ENCODE results near the gene CBARP. TPM values are rescaled to one million over a fixed set of nuclear protein-coding genes. Genes with fewer than 3 reads are reported as not detected.
A peak's percentile ranks its signal among the peaks of the same experiment; 100 is the strongest.

Gene CBARP
- total RNA-seq, 4 donors from 2014 or later, result 0.38 to 1.6 (median 1.2) TPM

- H3K4me1 ChIP-seq, result peaks cover 28 to 59% (median 38%) of the 10 kb centered on the region in 3 donors
- intact Hi-C loops (cut with DNase I), result no loop called here
These were observed 54.1 kb downstream of the CBARP start for GRCh38 chr19:1183543-1184172.

DNA sequence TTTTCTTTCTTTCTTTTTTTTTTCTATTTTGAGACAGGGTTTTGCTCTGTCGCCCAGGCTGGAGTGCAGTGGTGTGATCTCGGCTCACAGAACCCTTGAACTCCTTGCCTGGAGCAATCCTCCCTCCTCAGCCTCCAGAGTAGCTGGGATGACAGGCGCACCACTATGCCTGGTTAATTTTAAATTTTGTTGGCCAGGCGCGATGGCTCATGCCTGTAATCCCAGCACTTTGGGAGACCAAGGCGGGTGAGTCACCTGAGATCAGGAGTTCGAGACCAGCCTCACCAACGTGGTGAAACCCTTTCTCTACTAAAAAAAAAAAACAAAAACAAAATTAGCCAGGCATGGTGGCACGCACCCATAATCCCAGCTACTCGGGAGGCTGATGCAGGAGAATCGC is 55.1 kb downstream of the CBARP start:
- 62 to 72% methylated on average over 6 to 8 of the region's 11 CpGs for WGBS, 2 donors
- H3K4me3 ChIP-seq, result no peak overlapping the region
- no peaks in the 10 kb centered on the region for H3K36me3 ChIP-seq
- H3K27ac ChIP-seq, result peak overlapping the region in 3 of 4 donors; percentile 87 to 92 (median 88)
- TF ChIP-seq POLR2A (IDR thresholded peaks at IDR 0.05) (no peak), CTCF (IDR thresholded peaks at IDR 0.05) (no peak)
- H3K4me1 ChIP-seq, result peaks cover 28 to 66% (median 44%) of the 10 kb centered on the region in 3 donors
- H3K9me3 ChIP-seq, result no peaks in the 10 kb centered on the region
- intact Hi-C loops (cut with DNase I), result no loop called here
- DNase-seq, result no peak
- no peaks in the 10 kb centered on the region for H3K27me3 ChIP-seq

More at GRCh38 chr19:1183543-1184172, 54.1 kb downstream of the CBARP start:
- H3K36me3 ChIP-seq, result no peaks in the 10 kb centered on the region
- H3K9me3 ChIP-seq, result no peaks in the 10 kb centered on the region
- DNase-seq, result no peak
- H3K27me3 ChIP-seq, result no peaks in the 10 kb centered on the region
- H3K4me3 ChIP-seq, result no peak overlapping the region
- H3K27ac ChIP-seq, result peak overlapping the region; percentile 62 to 92 (median 88)
- 51 to 75% methylated on average over 4 to 5 of the region's 19 CpGs for WGBS, 2 donors
- TF ChIP-seq CTCF (IDR thresholded peaks at IDR 0.05) (no peak), POLR2A (IDR thresholded peaks at IDR 0.05) (no peak)

DNA sequence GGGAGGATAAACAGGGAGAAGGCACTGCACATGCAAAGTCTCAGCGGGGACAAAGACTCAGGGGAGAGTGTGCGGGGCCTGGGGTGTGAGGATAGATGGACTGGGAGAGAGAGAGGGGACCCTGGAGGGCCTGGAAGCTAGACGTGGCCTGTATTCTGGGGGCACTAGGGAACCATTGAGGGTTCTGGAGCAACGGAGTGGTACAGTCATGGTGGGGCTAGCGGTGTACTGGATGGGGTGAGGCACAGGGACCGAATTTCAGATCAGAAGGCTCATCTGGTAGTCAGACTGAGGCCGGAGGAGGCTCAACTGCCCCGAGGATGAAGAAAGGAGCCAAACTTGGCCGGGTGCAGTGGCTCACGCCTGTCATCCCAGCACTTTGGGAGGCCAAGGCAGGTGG is 55.7 kb downstream of the CBARP start:
- H3K9me3 ChIP-seq, result no peaks in the 10 kb centered on the region
- H3K4me1 ChIP-seq, result peaks cover 33 to 73% (median 51%) of the 10 kb centered on the region in 3 donors
- H3K27me3 ChIP-seq, result no peaks in the 10 kb centered on the region
- TF ChIP-seq POLR2A (IDR thresholded peaks at IDR 0.05) (no peak), CTCF (IDR thresholded peaks at IDR 0.05) (no peak)
- 79% methylated on average over 5 to 10 of the region's 10 CpGs for WGBS, 2 donors
- intact Hi-C loops (cut with DNase I), result no loop called here
- DNase-seq, result no peak
- H3K36me3 ChIP-seq, result no peaks in the 10 kb centered on the region
- no peak overlapping the region for H3K4me3 ChIP-seq
- peak overlapping the region; percentile 84 to 92 (median 88) for H3K27ac ChIP-seq

GRCh38 chr19:1181606-1182005 is 56.2 kb downstream of the CBARP start:
- no peak overlapping the region for H3K4me3 ChIP-seq
- no peak for DNase-seq
- intact Hi-C loops (cut with DNase I), result no loop called here
- H3K27me3 ChIP-seq, result no peaks in the 10 kb centered on the region
- WGBS, 2 donors, result 28 to 77% methylated on average over 4 to 7 of the region's 11 CpGs
- H3K27ac ChIP-seq, result peak overlapping the region; percentile 84 to 92 (median 88)
- peaks cover 33 to 77% (median 55%) of the 10 kb centered on the region in 3 donors for H3K4me1 ChIP-seq
- no peak for TF ChIP-seq CTCF (IDR thresholded peaks at IDR 0.05)
- TF ChIP-seq POLR2A (IDR thresholded peaks at IDR 0.05), result no peak
- H3K36me3 ChIP-seq, result no peaks in the 10 kb centered on the region
- no peaks in the 10 kb centered on the region for H3K9me3 ChIP-seq

Other genes with a start within 250 kb of the CBARP start
- not detected for gene GRIN3B, start 237.6 kb downstream of the CBARP start, total RNA-seq
- gene TMEM259, start 216.9 kb downstream of the CBARP start, total RNA-seq, result 100 to 1,000 TPM; 101 to 182 (median 146) TPM
- not detected for gene RNU6-2, start 216.5 kb downstream of the CBARP start, total RNA-seq
- gene CNN2, start 211.4 kb downstream of the CBARP start, total RNA-seq, result 100 to 1,000 TPM in 2 of 4 donors, 10 to 100 TPM in 2; 79.0 to 125 (median 105) TPM
- gene ABCA7, start 197.9 kb downstream of the CBARP start, total RNA-seq, result 10 to 100 TPM; 12.6 to 24.4 (median 18.7) TPM
- gene ARHGAP45, start 170.8 kb downstream of the CBARP start, total RNA-seq, result 10 to 100 TPM in 3 of 4 donors, 1 to 10 TPM in 1; 8.2 to 39.3 (median 12.5) TPM
- gene POLR2E, start 142.6 kb downstream of the CBARP start, total RNA-seq, result 100 to 1,000 TPM; 113 to 198 (median 166) TPM
- gene GPX4, start 134.0 kb downstream of the CBARP start, total RNA-seq, result 100 to 1,000 TPM; 108 to 405 (median 244) TPM
- gene SBNO2, start 63.7 kb downstream of the CBARP start, total RNA-seq, result 10 to 100 TPM; 31.3 to 84.3 (median 68.3) TPM
- 10 to 100 TPM; 59.3 to 68.5 (median 61.6) TPM for gene STK11, start 32.2 kb downstream of the CBARP start, total RNA-seq
- gene ATP5F1D, start 3.7 kb upstream of the CBARP start, total RNA-seq, result 100 to 1,000 TPM in 3 of 4 donors, 10 to 100 TPM in 1; 83.4 to 171 (median 132) TPM
- 10 to 100 TPM; 12.4 to 65.0 (median 40.4) TPM for gene MIDN, start 10.6 kb upstream of the CBARP start, total RNA-seq
- gene CIRBP, start 31.3 kb upstream of the CBARP start, total RNA-seq, result 100 to 1,000 TPM; 116 to 415 (median 238) TPM
- gene FAM174C, start 37.5 kb upstream of the CBARP start, total RNA-seq, result 10 to 100 TPM; 31.5 to 69.8 (median 50.5) TPM
- not detected for gene EFNA2, start 47.9 kb upstream of the CBARP start, total RNA-seq
- gene NDUFS7, start 145.9 kb upstream of the CBARP start, total RNA-seq, result 100 to 1,000 TPM; 124 to 191 (median 165) TPM
- gene GAMT, start 163.5 kb upstream of the CBARP start, total RNA-seq, result 10 to 100 TPM in 3 of 4 donors, 1 to 10 TPM in 1; 2.4 to 40.0 (median 13.1) TPM
- 10 to 100 TPM; 60.2 to 76.0 (median 69.0) TPM for gene DAZAP1, start 169.6 kb upstream of the CBARP start, total RNA-seq
- gene RPS15, start 200.4 kb upstream of the CBARP start, total RNA-seq, result 1,000 to 10,000 TPM; 2,502 to 3,774 (median 3,129) TPM
- gene APC2, start 212.1 kb upstream of the CBARP start, total RNA-seq, result under 1 TPM in 1 of 4 donors, not detected in 3; under 0.01 TPM
- gene C19orf25, start 241.2 kb upstream of the CBARP start, total RNA-seq, result 10 to 100 TPM; 17.8 to 24.5 (median 23.0) TPM